NT2/D1 (cell line): ENCODE results near the gene KRTAP10-9.

Experiments used
- SUZ12 ChIP-seq: IDR thresholded peaks from 2 replicates; pipeline ENCODE4 v1.6.1; 2011; ENCODE audit not compliant: insufficient read length, insufficient read depth; ENCODE audit errors: extremely low read depth
- YY1 ChIP-seq: IDR thresholded peaks from 2 replicates; pipeline ENCODE4 v1.6.1; 2011; ENCODE audit not compliant: insufficient read length, insufficient read depth
- ZNF274 ChIP-seq: IDR thresholded peaks from 2 replicates; pipeline ENCODE4 v1.6.1; 2011; ENCODE audit warnings: mild to moderate bottlenecking, low read depth, low read length

- TF ChIP-seq YY1 (no peak), SUZ12 (no peak), ZNF274 (no peak)
Observed at GRCh38 chr21:44589094-44589493, 37.8 kb upstream of the KRTAP10-9 start.
